Measurements from ENCODE around the gene TFCP2L1. TPM values are rescaled to one million over a fixed set of nuclear protein-coding genes. Genes with fewer than 3 reads are reported as not detected.
"Not testable (repeated sequence)": the region's sequence is repeated elsewhere in the genome, so short reads cannot be mapped to it uniquely, and the experiment has no call there.

Gene TFCP2L1, protein sequence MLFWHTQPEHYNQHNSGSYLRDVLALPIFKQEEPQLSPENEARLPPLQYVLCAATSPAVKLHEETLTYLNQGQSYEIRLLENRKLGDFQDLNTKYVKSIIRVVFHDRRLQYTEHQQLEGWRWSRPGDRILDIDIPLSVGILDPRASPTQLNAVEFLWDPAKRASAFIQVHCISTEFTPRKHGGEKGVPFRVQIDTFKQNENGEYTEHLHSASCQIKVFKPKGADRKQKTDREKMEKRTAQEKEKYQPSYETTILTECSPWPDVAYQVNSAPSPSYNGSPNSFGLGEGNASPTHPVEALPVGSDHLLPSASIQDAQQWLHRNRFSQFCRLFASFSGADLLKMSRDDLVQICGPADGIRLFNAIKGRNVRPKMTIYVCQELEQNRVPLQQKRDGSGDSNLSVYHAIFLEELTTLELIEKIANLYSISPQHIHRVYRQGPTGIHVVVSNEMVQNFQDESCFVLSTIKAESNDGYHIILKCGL
- 0.13 to 0.54 TPM (median 0.16 TPM) in 3 replicates for total RNA-seq

DNA sequence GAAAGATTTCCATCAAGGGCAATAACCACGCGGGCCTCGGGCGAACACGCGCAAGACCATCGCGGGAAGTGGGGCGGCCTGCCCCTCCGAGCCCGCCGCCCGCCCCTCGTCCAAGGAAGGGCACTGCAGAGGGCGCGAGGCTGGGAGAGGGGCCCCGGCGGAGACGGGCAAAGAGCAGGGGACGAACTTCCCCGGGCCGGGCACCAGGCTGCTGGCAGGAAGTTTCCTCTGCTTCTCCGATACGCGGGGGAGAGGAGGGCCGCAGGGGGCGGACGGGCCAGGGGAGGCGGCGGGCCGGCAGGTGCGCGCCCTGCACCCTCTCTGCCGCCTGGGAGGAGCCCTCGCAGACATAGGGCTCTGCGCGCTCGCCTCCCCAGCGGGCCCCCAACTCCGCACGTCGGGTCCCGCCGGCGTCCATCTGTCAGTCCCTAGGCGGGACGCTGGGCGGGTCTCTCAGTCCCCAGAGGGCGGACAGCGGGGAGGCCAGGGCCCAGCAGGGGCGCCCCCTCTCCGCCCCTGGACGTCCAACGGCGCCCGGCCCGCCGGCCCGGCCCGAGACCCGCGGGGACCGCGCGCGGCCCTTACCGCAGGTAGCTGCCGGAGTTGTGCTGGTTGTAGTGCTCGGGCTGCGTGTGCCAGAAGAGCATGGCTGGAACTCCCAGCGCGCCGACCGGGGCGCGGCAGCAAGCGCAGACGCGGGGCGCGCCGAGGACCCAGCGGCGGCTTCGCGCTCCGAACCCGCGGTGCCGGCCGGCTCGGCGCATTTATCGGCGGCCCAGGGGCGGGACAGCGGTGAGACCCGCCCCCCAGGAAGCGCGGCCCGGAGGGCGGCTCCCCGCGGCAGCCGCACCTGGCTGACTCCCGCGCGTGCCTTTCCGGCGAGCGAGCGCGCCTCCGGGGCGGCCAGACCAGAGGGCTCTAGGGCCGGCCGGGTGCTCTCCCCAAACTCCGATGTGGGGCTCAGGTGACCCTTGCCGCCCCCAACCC lies at the start of gene TFCP2L1:
Gene TFCP2L1 (minus strand): TSS at position 740 of the 987 bp plus-strand sequence. CDS start 93 bp downstream, at position 647.
- TF ChIP-seq, protein P1, sequence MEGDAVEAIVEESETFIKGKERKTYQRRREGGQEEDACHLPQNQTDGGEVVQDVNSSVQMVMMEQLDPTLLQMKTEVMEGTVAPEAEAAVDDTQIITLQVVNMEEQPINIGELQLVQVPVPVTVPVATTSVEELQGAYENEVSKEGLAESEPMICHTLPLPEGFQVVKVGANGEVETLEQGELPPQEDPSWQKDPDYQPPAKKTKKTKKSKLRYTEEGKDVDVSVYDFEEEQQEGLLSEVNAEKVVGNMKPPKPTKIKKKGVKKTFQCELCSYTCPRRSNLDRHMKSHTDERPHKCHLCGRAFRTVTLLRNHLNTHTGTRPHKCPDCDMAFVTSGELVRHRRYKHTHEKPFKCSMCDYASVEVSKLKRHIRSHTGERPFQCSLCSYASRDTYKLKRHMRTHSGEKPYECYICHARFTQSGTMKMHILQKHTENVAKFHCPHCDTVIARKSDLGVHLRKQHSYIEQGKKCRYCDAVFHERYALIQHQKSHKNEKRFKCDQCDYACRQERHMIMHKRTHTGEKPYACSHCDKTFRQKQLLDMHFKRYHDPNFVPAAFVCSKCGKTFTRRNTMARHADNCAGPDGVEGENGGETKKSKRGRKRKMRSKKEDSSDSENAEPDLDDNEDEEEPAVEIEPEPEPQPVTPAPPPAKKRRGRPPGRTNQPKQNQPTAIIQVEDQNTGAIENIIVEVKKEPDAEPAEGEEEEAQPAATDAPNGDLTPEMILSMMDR (IDR thresholded peaks at IDR 0.05; ENCODE audit: unreplicated experiment), result no peak
- Mint-ChIP-seq H3K27ac (no peak within 1 kb of the TSS), H3K4me3 (peak within 1 kb of the TSS; percentile 67), H3K27me3 (ENCODE audit: low read depth) (peaks cover 66% of the 10 kb centered on the region), H3K9me3 (no peaks in the 10 kb centered on the region), H3K4me1 (peaks cover 6% of the 10 kb centered on the region), H3K36me3 (no peaks in the 10 kb centered on the region)
- DNase-seq (ENCODE audit: low spot score in 2 of 2, unreplicated experiment in 2 of 2), result peak in 1 of 2 experiments; percentile 50

DNA sequence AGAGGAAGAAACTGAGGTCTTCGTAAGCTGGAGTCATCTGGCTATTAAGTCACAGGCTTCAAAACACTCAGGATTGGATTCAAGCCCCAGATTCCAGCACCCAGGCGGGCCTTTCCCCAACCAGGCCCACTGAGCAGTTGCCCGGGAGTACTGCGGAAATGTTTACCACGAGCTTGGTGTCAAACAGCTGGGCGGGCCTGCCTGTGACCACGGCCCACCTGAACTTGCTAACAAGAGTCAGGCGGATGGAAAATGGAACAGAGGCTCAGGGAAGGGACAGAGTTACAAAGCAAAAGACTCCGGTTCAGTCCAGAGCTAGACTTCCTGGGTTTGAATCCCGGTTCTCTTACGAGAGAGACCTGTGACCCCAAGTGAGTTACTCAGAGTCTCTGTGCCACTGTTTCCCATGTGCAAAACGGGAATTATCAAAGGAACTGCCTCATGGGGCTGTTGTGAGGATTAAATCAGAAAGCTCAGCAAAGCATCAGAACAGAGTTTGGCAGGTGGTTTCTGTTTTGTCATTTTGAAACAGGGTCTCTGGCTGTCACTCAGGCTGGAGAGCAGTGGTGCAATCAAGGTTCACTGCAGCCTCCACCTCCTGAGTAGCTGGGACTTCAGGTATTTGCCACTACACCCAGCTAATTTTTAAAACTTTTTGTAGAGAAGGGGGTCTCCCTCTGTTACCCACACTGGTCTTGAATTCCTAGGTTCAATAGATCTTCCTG lies 49.0 kb upstream of the TFCP2L1 start:
- Mint-ChIP-seq H3K36me3 (peaks cover 6% of the 10 kb centered on the region), H3K9me3 (no peaks in the 10 kb centered on the region), H3K27ac (no peak overlapping the region), H3K4me1 (no peaks in the 10 kb centered on the region), H3K27me3 (ENCODE audit: low read depth) (peaks cover 6% of the 10 kb centered on the region), H3K4me3 (no peak overlapping the region)
- no peak for DNase-seq (ENCODE audit: low spot score in 2 of 2, unreplicated experiment in 2 of 2)
- TF ChIP-seq, protein P1 (IDR thresholded peaks at IDR 0.05; ENCODE audit: unreplicated experiment), result no peak

DNA sequence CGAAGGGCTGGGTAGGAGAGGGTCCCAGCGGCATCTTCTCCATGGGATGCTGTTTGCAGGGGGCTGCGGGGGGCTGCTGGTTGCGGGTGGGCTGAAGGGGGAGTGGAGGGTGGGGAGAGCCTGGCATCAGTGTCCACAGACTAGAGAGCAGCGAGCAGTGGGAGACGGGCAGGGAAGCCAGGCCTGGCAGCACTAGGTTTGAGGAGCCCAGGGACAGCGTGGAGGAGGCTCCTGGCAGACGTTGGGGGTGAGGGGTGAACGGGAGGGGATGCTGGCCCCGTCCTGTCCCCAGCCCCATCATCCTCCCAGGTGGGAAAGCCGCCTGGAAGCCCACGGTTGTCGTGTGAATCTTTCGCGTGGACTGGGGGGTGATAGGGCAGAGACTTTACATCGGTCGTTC lies 48.2 kb upstream of the TFCP2L1 start:
- Mint-ChIP-seq H3K36me3 (no peaks in the 10 kb centered on the region), H3K9me3 (no peaks in the 10 kb centered on the region), H3K27ac (no peak overlapping the region), H3K4me3 (no peak overlapping the region), H3K4me1 (no peaks in the 10 kb centered on the region), H3K27me3 (ENCODE audit: low read depth) (peaks cover 6% of the 10 kb centered on the region)
- TF ChIP-seq, protein P1 (IDR thresholded peaks at IDR 0.05; ENCODE audit: unreplicated experiment), result no peak
- no peak for DNase-seq (ENCODE audit: low spot score in 2 of 2, unreplicated experiment in 2 of 2)

DNA sequence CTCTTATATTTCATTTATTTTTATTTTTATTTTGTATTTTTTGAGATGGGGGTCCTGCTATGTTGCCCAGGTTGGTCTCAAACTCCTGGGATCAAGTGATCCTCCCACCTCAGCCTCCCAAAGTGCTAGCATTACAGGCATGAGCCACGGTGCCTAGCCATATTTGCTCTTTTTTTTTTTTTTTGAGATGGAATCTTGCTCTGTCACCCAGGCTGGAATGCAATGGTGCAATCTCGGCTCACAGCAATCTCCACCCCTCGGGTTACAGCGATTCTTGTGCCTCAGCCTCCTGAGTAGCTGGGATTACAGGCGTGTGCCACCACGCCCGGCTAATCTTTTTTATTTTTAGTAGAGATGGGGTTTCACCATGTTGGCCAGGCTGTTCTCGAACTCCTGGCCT lies 46.3 kb upstream of the TFCP2L1 start:
- not testable (repeated sequence) for DNase-seq (ENCODE audit: low spot score in 2 of 2, unreplicated experiment in 2 of 2); H3K36me3 Mint-ChIP-seq; H3K4me3 Mint-ChIP-seq; H3K27me3 Mint-ChIP-seq (ENCODE audit: low read depth); H3K27ac Mint-ChIP-seq; H3K4me1 Mint-ChIP-seq; H3K9me3 Mint-ChIP-seq

DNA sequence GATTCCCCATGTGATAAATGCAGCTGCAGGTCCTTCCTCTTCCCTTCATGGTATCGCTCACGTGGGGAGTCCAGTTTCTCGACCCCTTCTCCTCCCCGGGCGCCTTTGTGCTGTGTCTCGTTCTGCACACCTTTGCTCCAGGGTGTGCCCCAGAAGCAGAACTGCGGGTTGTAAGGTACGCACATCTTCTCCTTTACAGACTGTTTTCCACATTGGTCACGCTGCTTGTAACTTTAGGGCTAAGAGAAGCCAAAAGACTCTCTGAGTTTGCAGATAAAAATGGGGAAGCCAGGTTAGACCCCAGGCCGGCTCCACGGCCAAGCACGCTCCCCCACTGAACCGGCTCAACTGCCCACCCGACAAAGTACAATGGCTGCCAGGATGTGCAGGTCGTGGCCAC lies 45.9 kb upstream of the TFCP2L1 start:
- peaks cover 3% of the 10 kb centered on the region for H3K9me3 Mint-ChIP-seq
- TF ChIP-seq, protein P1 (IDR thresholded peaks at IDR 0.05; ENCODE audit: unreplicated experiment), result no peak
- no peaks in the 10 kb centered on the region for H3K4me1 Mint-ChIP-seq
- no peaks in the 10 kb centered on the region for H3K36me3 Mint-ChIP-seq
- H3K27me3 Mint-ChIP-seq (ENCODE audit: low read depth), result peaks cover 8% of the 10 kb centered on the region
- no peak overlapping the region for H3K27ac Mint-ChIP-seq
- no peak overlapping the region for H3K4me3 Mint-ChIP-seq
- no peak for DNase-seq (ENCODE audit: low spot score in 2 of 2, unreplicated experiment in 2 of 2)

All from mesothelial cell of epicardium (in vitro differentiated cells).